Tibial nerve (tissue), 4 donors: ENCODE results near the gene PLEKHA7.

ENCODE experiments used
- EP300 ChIP-seq, 2 donors: sonication (generic); formaldehyde crosslinking; IDR thresholded peaks; one replicate each; pipeline ENCODE4 v1.6.1; 2017; ENCODE audit warnings: antibody characterized with exemption in 2 of 2, mild to moderate bottlenecking in 1 of 2
- POLR2A ChIP-seq, 2 donors: fragments of 450-650 bp; IDR thresholded peaks; one replicate each; pipeline ENCODE4 v1.6.1; 2017; ENCODE audit warnings: antibody characterized with exemption in 2 of 2, mild to moderate bottlenecking in 2 of 2, moderate library complexity in 2 of 2
- TF ChIP-seq, protein P1 (sequence below), 5 experiments: fragments of 200-600 bp in 3 of 5; fragments of 450-650 bp in 2 of 5; sonication (generic) in 3 of 5; IDR thresholded peaks; one replicate each; pipeline ENCODE4 v1.5.1; 2016 to 2019; ENCODE audit warnings: antibody characterized with exemption in 5 of 5, mild to moderate bottlenecking in 3 of 5, moderate library complexity in 2 of 5

DNA sequence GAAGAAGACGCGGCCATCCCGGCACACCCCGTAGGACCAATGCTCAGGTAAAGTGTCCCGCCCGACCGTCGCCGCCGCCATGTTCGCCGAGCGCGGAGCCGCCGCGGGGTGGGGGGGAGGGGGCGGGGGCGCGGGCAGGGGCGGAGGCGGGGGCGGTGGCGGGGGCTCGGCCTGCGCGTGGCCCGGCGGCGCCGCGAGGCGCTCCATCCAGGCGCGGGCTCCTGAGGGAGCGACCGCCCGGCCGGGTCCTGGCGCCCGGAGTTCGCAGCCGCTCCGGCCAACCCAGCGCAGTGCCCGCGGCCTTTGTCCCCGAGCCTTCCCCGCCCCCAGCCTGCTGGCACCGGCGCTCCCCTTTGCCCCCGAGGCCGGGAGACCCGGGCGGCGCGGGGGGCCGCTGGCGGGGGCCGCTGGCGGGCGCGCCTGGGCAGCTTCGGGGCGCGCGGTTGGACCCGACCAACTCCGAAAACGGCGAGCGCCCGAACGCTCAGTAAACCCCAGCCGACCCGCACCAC is at the start of gene PLEKHA7:
- TF ChIP-seq, protein P1, sequence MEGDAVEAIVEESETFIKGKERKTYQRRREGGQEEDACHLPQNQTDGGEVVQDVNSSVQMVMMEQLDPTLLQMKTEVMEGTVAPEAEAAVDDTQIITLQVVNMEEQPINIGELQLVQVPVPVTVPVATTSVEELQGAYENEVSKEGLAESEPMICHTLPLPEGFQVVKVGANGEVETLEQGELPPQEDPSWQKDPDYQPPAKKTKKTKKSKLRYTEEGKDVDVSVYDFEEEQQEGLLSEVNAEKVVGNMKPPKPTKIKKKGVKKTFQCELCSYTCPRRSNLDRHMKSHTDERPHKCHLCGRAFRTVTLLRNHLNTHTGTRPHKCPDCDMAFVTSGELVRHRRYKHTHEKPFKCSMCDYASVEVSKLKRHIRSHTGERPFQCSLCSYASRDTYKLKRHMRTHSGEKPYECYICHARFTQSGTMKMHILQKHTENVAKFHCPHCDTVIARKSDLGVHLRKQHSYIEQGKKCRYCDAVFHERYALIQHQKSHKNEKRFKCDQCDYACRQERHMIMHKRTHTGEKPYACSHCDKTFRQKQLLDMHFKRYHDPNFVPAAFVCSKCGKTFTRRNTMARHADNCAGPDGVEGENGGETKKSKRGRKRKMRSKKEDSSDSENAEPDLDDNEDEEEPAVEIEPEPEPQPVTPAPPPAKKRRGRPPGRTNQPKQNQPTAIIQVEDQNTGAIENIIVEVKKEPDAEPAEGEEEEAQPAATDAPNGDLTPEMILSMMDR (IDR thresholded peaks at IDR 0.05): no peak
- TF ChIP-seq POLR2A (IDR thresholded peaks at IDR 0.05) (no peak), EP300 (IDR thresholded peaks at IDR 0.05) (no peak)
